ENCODE results near the gene CACHD1.

DNA sequence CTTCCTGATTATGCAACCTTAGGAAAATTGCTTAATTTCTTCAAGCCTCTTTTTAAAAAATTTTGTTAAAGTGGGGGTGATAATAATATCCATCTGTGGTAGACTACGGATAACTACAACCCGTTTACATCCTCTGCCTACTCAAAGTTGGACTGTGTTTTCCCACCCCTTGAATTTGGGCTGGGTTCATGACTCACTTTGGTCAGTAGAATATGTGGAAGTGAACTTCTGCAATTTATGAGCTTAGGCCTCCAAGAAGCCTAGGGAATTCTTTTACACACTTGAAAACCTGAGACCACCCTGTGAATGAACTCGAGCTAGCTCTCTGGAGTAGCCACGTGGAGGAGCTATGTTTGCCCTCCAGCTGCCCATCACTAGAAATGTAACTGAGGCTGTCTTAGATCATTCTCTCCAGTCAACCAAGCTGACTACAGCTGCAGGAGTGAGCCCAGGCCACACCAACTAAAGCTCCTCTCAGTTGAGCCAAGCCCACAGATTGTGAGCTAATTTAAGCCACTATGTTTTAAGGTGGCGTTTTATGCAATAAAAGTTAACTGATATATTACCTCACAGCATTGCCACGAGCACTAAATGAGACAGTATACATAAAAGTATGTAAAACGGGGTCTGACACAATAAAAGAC, 29.6 kb upstream of the CACHD1 start:
- TF ChIP-seq, protein P1, sequence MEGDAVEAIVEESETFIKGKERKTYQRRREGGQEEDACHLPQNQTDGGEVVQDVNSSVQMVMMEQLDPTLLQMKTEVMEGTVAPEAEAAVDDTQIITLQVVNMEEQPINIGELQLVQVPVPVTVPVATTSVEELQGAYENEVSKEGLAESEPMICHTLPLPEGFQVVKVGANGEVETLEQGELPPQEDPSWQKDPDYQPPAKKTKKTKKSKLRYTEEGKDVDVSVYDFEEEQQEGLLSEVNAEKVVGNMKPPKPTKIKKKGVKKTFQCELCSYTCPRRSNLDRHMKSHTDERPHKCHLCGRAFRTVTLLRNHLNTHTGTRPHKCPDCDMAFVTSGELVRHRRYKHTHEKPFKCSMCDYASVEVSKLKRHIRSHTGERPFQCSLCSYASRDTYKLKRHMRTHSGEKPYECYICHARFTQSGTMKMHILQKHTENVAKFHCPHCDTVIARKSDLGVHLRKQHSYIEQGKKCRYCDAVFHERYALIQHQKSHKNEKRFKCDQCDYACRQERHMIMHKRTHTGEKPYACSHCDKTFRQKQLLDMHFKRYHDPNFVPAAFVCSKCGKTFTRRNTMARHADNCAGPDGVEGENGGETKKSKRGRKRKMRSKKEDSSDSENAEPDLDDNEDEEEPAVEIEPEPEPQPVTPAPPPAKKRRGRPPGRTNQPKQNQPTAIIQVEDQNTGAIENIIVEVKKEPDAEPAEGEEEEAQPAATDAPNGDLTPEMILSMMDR (IDR thresholded peaks at IDR 0.05; ENCODE audit: low read depth, low read length) = no peak
- TF ChIP-seq EZH2phosphoT487 (IDR thresholded peaks at IDR 0.05; ENCODE audit: low read depth) = no peak
